ENCODE data around the gene PHF12.

- no peak for TF ChIP-seq GATA3 (IDR thresholded peaks at IDR 0.05; ENCODE audit: low read depth, low read length)
- no peak for TF ChIP-seq GATA2 (IDR thresholded peaks at IDR 0.05; ENCODE audit: low read depth, low read length)
These were observed 49.2 kb downstream of the PHF12 start for GRCh38 chr17:28901866-28902818.

Measured in SH-SY5Y (cell line).